Activated CD8-positive, alpha-beta memory T cell treated with anti-CD3 and anti-CD28 coated beads, Interleukin-2, amount 10 ng/mL, durations not matched to agents 7 days and 5 days (primary cell): ENCODE measurements around the gene ST3GAL5. TPM values are rescaled to one million over a fixed set of nuclear protein-coding genes. Genes with fewer than 3 reads are reported as not detected.

Experiments
- ATAC-seq: fragments of 150-1000 bp; cut with Tn5 transposase; one replicate; pipeline ENCODE4 v1.10.0; 2021; ENCODE audit warnings: moderate library complexity
- CTCF ChIA-PET: fragments of 350-600 bp; sonication (Branson Sonifier 250); formaldehyde crosslinking; loops from one replicate; lab custom pipeline; 2021; ENCODE audit warnings: antibody characterized with exemption; lab: Charles Lee
- DNase-seq: peaks from one replicate; pipeline ENCODE4 v3.0.0-alpha.2; 2020
- H3K27ac Mint-ChIP-seq: one replicate; pipeline ENCODE4 v1.8.0; 2021; ENCODE audit warnings: mild to moderate bottlenecking, mixed read lengths
- H3K27me3 Mint-ChIP-seq: one replicate; pipeline ENCODE4 v1.8.0; 2021; ENCODE audit warnings: mixed read lengths
- H3K36me3 Mint-ChIP-seq: one replicate; pipeline ENCODE4 v1.8.0; 2021; ENCODE audit warnings: mild to moderate bottlenecking, mixed read lengths
- H3K4me1 Mint-ChIP-seq: one replicate; pipeline ENCODE4 v1.8.0; 2021; ENCODE audit warnings: mixed read lengths
- H3K4me3 Mint-ChIP-seq: one replicate; pipeline ENCODE4 v1.8.0; 2021; ENCODE audit warnings: mild to moderate bottlenecking, moderate library complexity, mixed read lengths
- H3K9me3 Mint-ChIP-seq: one replicate; pipeline ENCODE4 v1.8.0; 2022; ENCODE audit warnings: low read depth, mixed read lengths
- total RNA-seq, 2 experiments: library from RNA; stranded (reverse); gene quantifications; one replicate each; pipeline ENCODE4 v1.2.3, GENCODE V29; 2021

The ST3GAL5 gene
- total RNA-seq, 2 experiments from 2014 or later, result 73.9 to 74.0 TPM

GRCh38 chr2:85926931-85927661 is 38.3 kb upstream of the ST3GAL5 start:
- Mint-ChIP-seq H3K9me3 (no peaks in the 10 kb centered on the region), H3K4me1 (peaks cover 37% of the 10 kb centered on the region), H3K27me3 (no peaks in the 10 kb centered on the region), H3K4me3 (no peak overlapping the region), H3K36me3 (peaks cover 4% of the 10 kb centered on the region), H3K27ac (no peak overlapping the region)
- DNase-seq (no peak), ATAC-seq (no peak)
- CTCF ChIA-PET, result interaction anchor here (0.5 to 1.7 kb wide), 3 partner anchors 97 to 153 kb away, joined by 3 to 7 read pairs (median 4); no protein-coding TSS in a partner anchor

- CTCF ChIA-PET, result no interaction called here
- Mint-ChIP-seq H3K36me3 (peaks cover 4% of the 10 kb centered on the region), H3K4me1 (peaks cover 39% of the 10 kb centered on the region), H3K4me3 (no peak overlapping the region), H3K9me3 (no peaks in the 10 kb centered on the region), H3K27me3 (no peaks in the 10 kb centered on the region), H3K27ac (no peak overlapping the region)
- DNase-seq (no peak), ATAC-seq (no peak)
Observed at GRCh38 chr2:85926526-85926925, 37.7 kb upstream of the ST3GAL5 start.

GRCh38 chr2:85925216-85925671 is 36.5 kb upstream of the ST3GAL5 start:
- CTCF ChIA-PET, result no interaction called here
- DNase-seq, result no peak
- Mint-ChIP-seq H3K27me3 (peaks cover 2% of the 10 kb centered on the region), H3K9me3 (no peaks in the 10 kb centered on the region), H3K36me3 (peaks cover 4% of the 10 kb centered on the region), H3K4me1 (peaks cover 39% of the 10 kb centered on the region), H3K27ac (no peak overlapping the region), H3K4me3 (no peak overlapping the region)
- no peak for ATAC-seq

GRCh38 chr2:85924522-85924921 is 35.7 kb upstream of the ST3GAL5 start:
- CTCF ChIA-PET, result interaction anchor here (0.8 to 1.3 kb wide), 2 partner anchors 97 to 112 kb away, joined by 3 read pairs; no protein-coding TSS in a partner anchor
- peaks cover 4% of the 10 kb centered on the region for H3K36me3 Mint-ChIP-seq
- no peaks in the 10 kb centered on the region for H3K9me3 Mint-ChIP-seq
- H3K27ac Mint-ChIP-seq, result no peak overlapping the region
- ATAC-seq (no peak), DNase-seq (no peak)
- H3K4me1 Mint-ChIP-seq, result peaks cover 37% of the 10 kb centered on the region
- no peak overlapping the region for H3K4me3 Mint-ChIP-seq
- H3K27me3 Mint-ChIP-seq, result peaks cover 2% of the 10 kb centered on the region

GRCh38 chr2:85922199-85922598 is 33.4 kb upstream of the ST3GAL5 start:
- DNase-seq (no peak), ATAC-seq (no peak)
- CTCF ChIA-PET, result interaction anchor here (1.8 kb wide), 1 partner anchor 33 kb away, joined by 7 read pairs; the partner anchor contains the start of gene ST3GAL5
- peaks cover 3% of the 10 kb centered on the region for H3K36me3 Mint-ChIP-seq
- peaks cover 25% of the 10 kb centered on the region for H3K4me1 Mint-ChIP-seq
- H3K27me3 Mint-ChIP-seq, result peaks cover 2% of the 10 kb centered on the region
- H3K4me3 Mint-ChIP-seq, result no peak overlapping the region
- H3K27ac Mint-ChIP-seq, result no peak overlapping the region
- H3K9me3 Mint-ChIP-seq, result no peaks in the 10 kb centered on the region

- H3K9me3 Mint-ChIP-seq, result no peaks in the 10 kb centered on the region
- peaks cover 25% of the 10 kb centered on the region for H3K4me1 Mint-ChIP-seq
- H3K27me3 Mint-ChIP-seq, result peaks cover 2% of the 10 kb centered on the region
- ATAC-seq (no peak), DNase-seq (no peak)
- H3K27ac Mint-ChIP-seq, result no peak overlapping the region
- H3K4me3 Mint-ChIP-seq, result no peak overlapping the region
- peaks cover 3% of the 10 kb centered on the region for H3K36me3 Mint-ChIP-seq
- CTCF ChIA-PET, result interaction anchor here (1.6 to 1.8 kb wide), 3 partner anchors 10 to 137 kb away, joined by 3 to 7 read pairs (median 4); partner anchors contain the start of gene ST3GAL5
Observed at GRCh38 chr2:85921659-85922058, 32.9 kb upstream of the ST3GAL5 start.

- CTCF ChIA-PET, result interaction anchor here (1.3 to 1.8 kb wide), 4 partner anchors 10 to 137 kb away, joined by 3 to 7 read pairs (median 4); partner anchors contain the start of gene ST3GAL5
- Mint-ChIP-seq H3K27me3 (peaks cover 2% of the 10 kb centered on the region), H3K9me3 (no peaks in the 10 kb centered on the region), H3K4me1 (peaks cover 25% of the 10 kb centered on the region), H3K27ac (no peak overlapping the region), H3K36me3 (peaks cover 3% of the 10 kb centered on the region), H3K4me3 (no peak overlapping the region)
- no peak for ATAC-seq
- no peak for DNase-seq
Observed at GRCh38 chr2:85920810-85921545, 32.2 kb upstream of the ST3GAL5 start.

- Mint-ChIP-seq H3K27ac (no peak overlapping the region), H3K4me1 (peaks cover 6% of the 10 kb centered on the region), H3K36me3 (no peaks in the 10 kb centered on the region), H3K4me3 (no peak overlapping the region), H3K9me3 (no peaks in the 10 kb centered on the region), H3K27me3 (peaks cover 2% of the 10 kb centered on the region)
- DNase-seq (no peak), ATAC-seq (no peak)
- CTCF ChIA-PET, result no interaction called here
Observed at GRCh38 chr2:85917887-85918795, 29.4 kb upstream of the ST3GAL5 start.

- Mint-ChIP-seq H3K4me3 (no peak overlapping the region), H3K36me3 (no peaks in the 10 kb centered on the region), H3K27me3 (no peaks in the 10 kb centered on the region), H3K9me3 (no peaks in the 10 kb centered on the region), H3K4me1 (peaks cover under 1% of the 10 kb centered on the region), H3K27ac (no peak overlapping the region)
- CTCF ChIA-PET, result interaction anchor here (1.2 to 1.3 kb wide), 2 partner anchors 8 to 162 kb away, joined by 4 to 5 read pairs; no protein-coding TSS in a partner anchor
- ATAC-seq (no peak), DNase-seq (no peak)
Observed at GRCh38 chr2:85915606-85916303, 27.0 kb upstream of the ST3GAL5 start.

GRCh38 chr2:85914922-85915321 is 26.1 kb upstream of the ST3GAL5 start:
- no peaks in the 10 kb centered on the region for H3K9me3 Mint-ChIP-seq
- H3K27me3 Mint-ChIP-seq, result no peaks in the 10 kb centered on the region
- CTCF ChIA-PET, result interaction anchor here (1.3 kb wide), 1 partner anchor 163 kb away, joined by 5 read pairs; no protein-coding TSS in a partner anchor
- H3K27ac Mint-ChIP-seq, result no peak overlapping the region
- no peaks in the 10 kb centered on the region for H3K36me3 Mint-ChIP-seq
- H3K4me3 Mint-ChIP-seq, result no peak overlapping the region
- DNase-seq, result no peak
- peaks cover 2% of the 10 kb centered on the region for H3K4me1 Mint-ChIP-seq
- ATAC-seq, result no peak

GRCh38 chr2:85913884-85914881 is 25.4 kb upstream of the ST3GAL5 start:
- H3K36me3 Mint-ChIP-seq, result no peaks in the 10 kb centered on the region
- H3K9me3 Mint-ChIP-seq, result no peaks in the 10 kb centered on the region
- peaks cover 2% of the 10 kb centered on the region for H3K4me1 Mint-ChIP-seq
- no peak for DNase-seq
- no peak for ATAC-seq
- H3K4me3 Mint-ChIP-seq, result no peak overlapping the region
- no peaks in the 10 kb centered on the region for H3K27me3 Mint-ChIP-seq
- H3K27ac Mint-ChIP-seq, result no peak overlapping the region
- CTCF ChIA-PET, result interaction anchor here (1.3 kb wide), 1 partner anchor 164 kb away, joined by 5 read pairs; no protein-coding TSS in a partner anchor
